ENCODE results near the gene ARL8B. TPM values are rescaled to one million over a fixed set of nuclear protein-coding genes. Genes with fewer than 3 reads are reported as not detected.

The ARL8B gene
- total and polyA plus RNA-seq, 2 of the 8 experiments (the other 6 are each of a cell fraction or from before 2014, with no cell fraction given): 14.5 to 27.8 TPM

GRCh38 chr3:5197022-5197421, 74.9 kb downstream of the ARL8B start (continued):
- TF ChIP-seq CHD7 (IDR thresholded peaks at IDR 0.05; ENCODE audit: insufficient replicate concordance, low read length) (no peak), KDM5A (IDR thresholded peaks at IDR 0.05; ENCODE audit: low read length) (no peak), SP4 (IDR thresholded peaks at IDR 0.05; ENCODE audit: low read length) (no peak), NRF1 (IDR thresholded peaks at IDR 0.05; ENCODE audit: low read depth, low read length) (no peak), EZH2 (IDR thresholded peaks at IDR 0.05; ENCODE audit: low read depth, low read length, severe bottlenecking) (no peak), JUN (IDR thresholded peaks at IDR 0.05; ENCODE audit: low read depth, low read length) (no peak), SIN3A (conservative IDR thresholded peaks at IDR 0.05 in 1 of 2, IDR thresholded peaks at IDR 0.05 in 1 of 2; ENCODE audit: low read depth in 1 of 2, low read length in 2 of 2) (no peak), RBBP5 (IDR thresholded peaks at IDR 0.05; ENCODE audit: borderline replicate concordance, low read depth, low read length) (no peak), NANOG (IDR thresholded peaks at IDR 0.05; ENCODE audit: insufficient read depth, low read depth, low read length, poor library complexity, severe bottlenecking) (no peak), POU5F1 (IDR thresholded peaks at IDR 0.05; ENCODE audit: low read depth, low read length) (no peak)

Data from H1 (cell line).